ENCODE data around the gene SERINC5.

Gene SERINC5

GRCh38 chr5:80246995-80247729 lies 8.7 kb downstream of the SERINC5 start:
- no peak overlapping the region for H2AFZ ChIP-seq (ENCODE audit: low read length)
- TF ChIP-seq EZH2phosphoT487 (IDR thresholded peaks at IDR 0.05; ENCODE audit: borderline replicate concordance), result no peak
- TF ChIP-seq CTCF (conservative IDR thresholded peaks at IDR 0.05; ENCODE audit: low read length), result no peak
- peaks cover 14% of the 10 kb centered on the region; the same call in 1 of the 2 replicates for H3K36me3 ChIP-seq (ENCODE audit: insufficient read depth, low read length)
- H4K20me1 ChIP-seq (ENCODE audit: insufficient read depth, low read length, poor library complexity, severe bottlenecking), result peaks cover 69% of the 10 kb centered on the region
- peaks cover 97% of the 10 kb centered on the region for H3K79me2 ChIP-seq (ENCODE audit: insufficient read depth, low read length)
- H3K4me2 ChIP-seq (ENCODE audit: low read depth, low read length, poor library complexity, severe bottlenecking), result peak overlapping the region; percentile 77
- H3F3A ChIP-seq (ENCODE audit: low read depth), result 0 out of 2 replicates have a peak, but pooled peaks cover 4% of the 10 kb centered on the region
- peak overlapping the region; percentile 27 for H3K9ac ChIP-seq (ENCODE audit: low read depth, low read length, poor library complexity, severe bottlenecking)
- no peaks in the 10 kb centered on the region for H3K9me2 ChIP-seq (replicated peaks; ENCODE audit: low read depth, low read length)
- peak overlapping the region; percentile 69 for H3K4me3 ChIP-seq (ENCODE audit: low read length, poor library complexity, severe bottlenecking)
- peaks cover 55% of the 10 kb centered on the region for H3K4me1 ChIP-seq (ENCODE audit: insufficient read depth, low read length, poor library complexity, severe bottlenecking)
- H3K9me3 ChIP-seq (ENCODE audit: insufficient read depth, low read depth, low read length), result peaks cover 9% of the 10 kb centered on the region
- no peaks in the 10 kb centered on the region for H3K27me3 ChIP-seq (ENCODE audit: insufficient read depth, low read length, poor library complexity, severe bottlenecking)

GRCh38 chr5:80246001-80246758 lies 9.7 kb downstream of the SERINC5 start:
- peaks cover 62% of the 10 kb centered on the region for H4K20me1 ChIP-seq (ENCODE audit: insufficient read depth, low read length, poor library complexity, severe bottlenecking)
- peaks cover 24% of the 10 kb centered on the region for H3K36me3 ChIP-seq (ENCODE audit: insufficient read depth, low read length)
- H3K9me2 ChIP-seq (replicated peaks; ENCODE audit: low read depth, low read length), result no peaks in the 10 kb centered on the region
- H3K79me2 ChIP-seq (ENCODE audit: insufficient read depth, low read length), result peaks cover 97% of the 10 kb centered on the region
- H2AFZ ChIP-seq (ENCODE audit: low read length), result no peak overlapping the region
- H3K9ac ChIP-seq (ENCODE audit: low read depth, low read length, poor library complexity, severe bottlenecking), result peak overlapping the region; percentile 27
- TF ChIP-seq EZH2phosphoT487 (IDR thresholded peaks at IDR 0.05; ENCODE audit: borderline replicate concordance), result no peak
- H3K4me1 ChIP-seq (ENCODE audit: insufficient read depth, low read length, poor library complexity, severe bottlenecking), result peaks cover 46% of the 10 kb centered on the region
- H3K9me3 ChIP-seq (ENCODE audit: insufficient read depth, low read depth, low read length), result peaks cover 17% of the 10 kb centered on the region
- 0 out of 2 replicates have a peak, but pooled peaks cover 4% of the 10 kb centered on the region for H3F3A ChIP-seq (ENCODE audit: low read depth)
- H3K4me2 ChIP-seq (ENCODE audit: low read depth, low read length, poor library complexity, severe bottlenecking), result peak overlapping the region; percentile 77
- H3K4me3 ChIP-seq (ENCODE audit: low read length, poor library complexity, severe bottlenecking), result peak overlapping the region; percentile 69
- H3K27me3 ChIP-seq (ENCODE audit: insufficient read depth, low read length, poor library complexity, severe bottlenecking), result no peaks in the 10 kb centered on the region

GRCh38 chr5:80243567-80243966 lies 12.3 kb downstream of the SERINC5 start:
- no peak overlapping the region for H3K9ac ChIP-seq (ENCODE audit: low read depth, low read length, poor library complexity, severe bottlenecking)

More at GRCh38 chr5:80243567-80243966, 12.3 kb downstream of the SERINC5 start:
- Histone ChIP-seq H4K20me1 (ENCODE audit: insufficient read depth, low read length, poor library complexity, severe bottlenecking) (peaks cover 67% of the 10 kb centered on the region), H3K4me1 (ENCODE audit: insufficient read depth, low read length, poor library complexity, severe bottlenecking) (peaks cover 53% of the 10 kb centered on the region), H2AFZ (ENCODE audit: low read length) (no peak overlapping the region), H3K27me3 (ENCODE audit: insufficient read depth, low read length, poor library complexity, severe bottlenecking) (no peaks in the 10 kb centered on the region), H3K79me2 (ENCODE audit: insufficient read depth, low read length) (peaks cover 98% of the 10 kb centered on the region), H3K4me2 (ENCODE audit: low read depth, low read length, poor library complexity, severe bottlenecking) (no peak overlapping the region), H3K36me3 (ENCODE audit: insufficient read depth, low read length) (peaks cover 31% of the 10 kb centered on the region), H3K4me3 (ENCODE audit: low read length, poor library complexity, severe bottlenecking) (no peak overlapping the region), H3K9me3 (ENCODE audit: insufficient read depth, low read depth, low read length) (peaks cover 17% of the 10 kb centered on the region), H3K9me2 (replicated peaks; ENCODE audit: low read depth, low read length) (no peaks in the 10 kb centered on the region), H3F3A (ENCODE audit: low read depth) (peaks cover 11% of the 10 kb centered on the region)
- TF ChIP-seq EZH2phosphoT487 (IDR thresholded peaks at IDR 0.05; ENCODE audit: borderline replicate concordance), result no peak
- TF ChIP-seq CTCF (conservative IDR thresholded peaks at IDR 0.05; ENCODE audit: low read length), result no peak
